Subcutaneous preadipocyte (primary cell): ENCODE data around the gene NRSN2. TPM values are rescaled to one million over a fixed set of nuclear protein-coding genes. Genes with fewer than 3 reads are reported as not detected.

Source experiments
- total RNA-seq: library from RNA; depleted of rRNA; stranded (reverse); fragments of >200 nt; gene quantifications from 2 replicates; pipeline ENCODE4 v1.2.3, GENCODE V29; 2012

The NRSN2 gene, protein sequence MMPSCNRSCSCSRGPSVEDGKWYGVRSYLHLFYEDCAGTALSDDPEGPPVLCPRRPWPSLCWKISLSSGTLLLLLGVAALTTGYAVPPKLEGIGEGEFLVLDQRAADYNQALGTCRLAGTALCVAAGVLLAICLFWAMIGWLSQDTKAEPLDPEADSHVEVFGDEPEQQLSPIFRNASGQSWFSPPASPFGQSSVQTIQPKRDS
- 20.5 and 65.0 TPM in 2 replicates for total RNA-seq

DNA sequence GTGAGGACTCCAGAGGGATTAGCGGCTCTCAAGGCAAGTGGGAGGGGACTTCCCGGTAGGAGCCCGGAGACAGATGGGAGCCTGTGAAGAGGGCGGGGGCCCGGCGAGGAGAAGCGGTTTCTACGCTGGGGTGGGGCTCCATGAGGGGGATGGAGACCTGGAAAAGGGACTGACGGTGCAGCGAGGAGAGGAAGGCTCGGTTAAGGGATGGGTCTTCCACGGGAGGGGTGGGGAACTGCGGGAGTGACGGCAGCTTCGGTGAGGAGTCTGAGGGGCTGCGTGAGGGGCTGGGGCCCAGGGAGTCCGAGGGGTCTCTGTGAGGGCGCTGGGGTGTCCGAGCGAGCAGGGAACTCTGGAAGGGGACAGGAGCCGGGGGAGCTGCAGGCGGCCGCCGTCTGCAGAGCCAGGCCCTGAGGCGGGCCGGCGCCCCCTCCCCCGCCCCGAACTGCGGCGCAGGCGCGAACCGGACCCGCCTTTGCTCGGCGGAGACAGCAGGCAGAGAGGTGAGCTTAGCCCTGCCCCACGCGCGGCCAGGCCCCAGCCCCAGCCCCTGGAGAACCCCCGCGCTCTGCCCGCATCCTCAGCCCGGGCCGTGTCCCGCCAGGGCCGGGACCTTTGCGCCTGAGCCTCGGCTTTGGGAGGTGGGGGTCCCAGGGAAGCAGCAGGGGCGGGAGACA lies at the start of gene NRSN2:
NRSN2 (plus strand) TSS at position 472 of the 677 bp plus-strand sequence. CDS start 2,533 bp downstream, outside the sequence.

DNA sequence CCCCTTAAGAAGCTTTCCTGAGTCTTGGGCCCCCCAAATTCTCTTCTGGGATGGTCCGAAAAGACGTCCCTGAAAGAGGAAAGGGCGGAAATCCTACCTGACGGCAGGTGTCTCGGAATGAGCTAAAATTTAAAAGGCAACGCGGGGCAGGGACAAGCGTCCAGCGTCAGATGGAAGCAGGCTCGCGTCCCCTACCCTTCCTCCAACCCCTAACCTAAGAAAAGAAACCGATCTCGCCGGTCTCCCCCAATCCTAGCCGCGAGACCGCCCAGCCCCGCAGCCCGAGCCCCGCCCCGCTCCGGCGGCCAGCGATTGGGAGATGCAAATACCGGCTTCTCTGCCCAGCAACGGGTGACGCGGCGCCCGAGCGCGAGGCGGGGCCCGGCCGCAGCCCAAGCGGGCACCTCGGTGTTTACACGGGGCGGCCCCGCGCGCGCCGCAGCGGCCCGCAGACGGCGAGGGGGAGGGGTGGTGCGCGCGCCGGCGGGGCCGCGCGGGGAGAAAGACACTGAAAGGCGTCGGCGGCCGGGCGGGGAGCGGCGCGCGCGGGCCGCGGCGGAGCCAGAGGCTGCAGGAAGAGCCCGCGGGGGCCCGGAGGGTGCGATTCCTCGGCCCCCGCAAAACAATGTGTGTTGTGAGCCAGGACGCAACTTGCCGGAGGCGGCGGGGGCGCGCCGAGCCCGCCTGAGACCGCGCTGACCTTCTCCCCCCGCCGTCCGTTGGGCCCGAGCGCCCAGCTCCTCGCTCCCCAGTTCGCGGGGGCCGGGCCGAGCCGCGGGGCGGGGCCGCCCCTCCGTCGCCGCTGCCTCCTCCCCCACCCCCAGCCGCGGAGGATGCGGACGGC lies 21.6 kb upstream of the NRSN2 start, which contains the start of gene SOX12:
SOX12 (plus strand) TSS at position 508 of the 844 bp plus-strand sequence. CDS start 373 bp downstream, outside the sequence.

Other genes starting within 250 kb of the NRSN2 start
- gene DEFB126, start 204.5 kb upstream of the NRSN2 start, total RNA-seq, result not detected in 2 replicates
- not detected in 2 replicates for gene DEFB127, start 189.7 kb upstream of the NRSN2 start, total RNA-seq
- gene DEFB128, start 157.4 kb upstream of the NRSN2 start, total RNA-seq, result not detected in 2 replicates
- not detected in 2 replicates for gene DEFB129, start 119.9 kb upstream of the NRSN2 start, total RNA-seq
- gene DEFB132, start 89.4 kb upstream of the NRSN2 start, total RNA-seq, result not detected in 2 replicates
- gene C20orf96, start 56.4 kb upstream of the NRSN2 start, total RNA-seq, result 0.59 and 1.8 TPM in 2 replicates
- 6.2 and 8.2 TPM in 2 replicates for gene ZCCHC3, start 49.5 kb upstream of the NRSN2 start, total RNA-seq
- 4.0 and 4.3 TPM in 2 replicates for gene SOX12, start 21.6 kb upstream of the NRSN2 start, total RNA-seq
- 22.3 and 27.2 TPM in 2 replicates for gene TRIB3, start 33.6 kb downstream of the NRSN2 start, total RNA-seq
- gene RBCK1, start 61.2 kb downstream of the NRSN2 start, total RNA-seq, result 51.2 and 54.0 TPM in 2 replicates
- gene TBC1D20, start 115.4 kb downstream of the NRSN2 start, total RNA-seq, result 25.0 and 28.2 TPM in 2 replicates
- gene CSNK2A1, start 196.7 kb downstream of the NRSN2 start, total RNA-seq, result 80.1 and 118 TPM in 2 replicates